ENCODE data around the gene OXER1. TPM values are rescaled to one million over a fixed set of nuclear protein-coding genes. Genes with fewer than 3 reads are reported as not detected.

Gene OXER1
- total RNA-seq, 1 donor from 2014 or later = 1.8 TPM

GRCh38 chr2:42775186-42775585 lies 11.3 kb upstream of the OXER1 start:
- no peak overlapping the region for H3K27ac Mint-ChIP-seq (ENCODE audit: unreplicated experiment)
- H3K27me3 Mint-ChIP-seq (ENCODE audit: low read depth) = no peaks in the 10 kb centered on the region
- H3K9me3 Mint-ChIP-seq = peaks cover 5% of the 10 kb centered on the region
- no peaks in the 10 kb centered on the region for H3K4me1 Mint-ChIP-seq
- no peak for TF ChIP-seq CTCF (conservative IDR thresholded peaks at IDR 0.05)
- DNase-seq (ENCODE audit: low read depth, low spot score) = no peak
- no peak overlapping the region for H3K4me3 Mint-ChIP-seq
- peaks cover 5% of the 10 kb centered on the region for H3K36me3 Mint-ChIP-seq (ENCODE audit: low read depth)

GRCh38 chr2:42771546-42772153 lies 7.7 kb upstream of the OXER1 start:
- Mint-ChIP-seq H3K27ac (ENCODE audit: unreplicated experiment) (no peak overlapping the region), H3K9me3 (no peaks in the 10 kb centered on the region), H3K27me3 (ENCODE audit: low read depth) (no peaks in the 10 kb centered on the region), H3K36me3 (ENCODE audit: low read depth) (no peaks in the 10 kb centered on the region), H3K4me3 (no peak overlapping the region), H3K4me1 (no peaks in the 10 kb centered on the region)
- DNase-seq (ENCODE audit: low read depth, low spot score) = no peak
- no peak for TF ChIP-seq CTCF (conservative IDR thresholded peaks at IDR 0.05)

GRCh38 chr2:42770288-42771131 lies 6.6 kb upstream of the OXER1 start:
- H3K27ac Mint-ChIP-seq (ENCODE audit: unreplicated experiment) = no peak overlapping the region
- H3K4me1 Mint-ChIP-seq = no peaks in the 10 kb centered on the region
- no peaks in the 10 kb centered on the region for H3K36me3 Mint-ChIP-seq (ENCODE audit: low read depth)
- TF ChIP-seq CTCF (conservative IDR thresholded peaks at IDR 0.05) = peak; percentile 55
- no peaks in the 10 kb centered on the region for H3K27me3 Mint-ChIP-seq (ENCODE audit: low read depth)
- DNase-seq (ENCODE audit: low read depth, low spot score) = peak; percentile 29
- H3K4me3 Mint-ChIP-seq = peak overlapping the region; percentile 11
- H3K9me3 Mint-ChIP-seq = no peaks in the 10 kb centered on the region

GRCh38 chr2:42769583-42770287 lies 5.8 kb upstream of the OXER1 start:
- no peak overlapping the region for H3K27ac Mint-ChIP-seq (ENCODE audit: unreplicated experiment)
- no peaks in the 10 kb centered on the region for H3K36me3 Mint-ChIP-seq (ENCODE audit: low read depth)
- no peak for TF ChIP-seq CTCF (conservative IDR thresholded peaks at IDR 0.05)
- no peak overlapping the region for H3K4me3 Mint-ChIP-seq
- H3K4me1 Mint-ChIP-seq = no peaks in the 10 kb centered on the region
- no peak for DNase-seq (ENCODE audit: low read depth, low spot score)
- no peaks in the 10 kb centered on the region for H3K27me3 Mint-ChIP-seq (ENCODE audit: low read depth)
- H3K9me3 Mint-ChIP-seq = no peaks in the 10 kb centered on the region

- H3K4me1 Mint-ChIP-seq = no peaks in the 10 kb centered on the region
- no peaks in the 10 kb centered on the region for H3K9me3 Mint-ChIP-seq
- no peak for TF ChIP-seq CTCF (conservative IDR thresholded peaks at IDR 0.05)
- H3K27ac Mint-ChIP-seq (ENCODE audit: unreplicated experiment) = no peak overlapping the region
- H3K27me3 Mint-ChIP-seq (ENCODE audit: low read depth) = no peaks in the 10 kb centered on the region
- DNase-seq (ENCODE audit: low read depth, low spot score) = no peak
- no peaks in the 10 kb centered on the region for H3K36me3 Mint-ChIP-seq (ENCODE audit: low read depth)
- H3K4me3 Mint-ChIP-seq = no peak overlapping the region
These were observed 4.8 kb upstream of the OXER1 start for GRCh38 chr2:42768706-42769256.

Measured in neural crest cell (in vitro differentiated cells).